Hematopoietic multipotent progenitor cell treated with erythropoietin and hydrocortisone succinate and interleukin-3 and kit ligand, for 17 days (in vitro differentiated cells): ENCODE results near the gene SLFN5.
"Not testable (repeated sequence)": the region's sequence is repeated elsewhere in the genome, so short reads cannot be mapped to it uniquely, and the experiment has no call there.

Experiments
- DNase-seq: peaks from one replicate; pipeline ENCODE4 v3.0.0-alpha.2; 2015; ENCODE audit warnings: low spot score

SLFN5 gene

GRCh38 chr17:35242158-35242804, 591 bp upstream of the SLFN5 start:
- DNase-seq, result peak; percentile 23

GRCh38 chr17:35243561-35244340, 879 bp downstream of the SLFN5 start:
- no peak for DNase-seq

GRCh38 chr17:35244341-35245195, 1.7 kb downstream of the SLFN5 start:
- no peak for DNase-seq

- DNase-seq, result no peak
These were observed 2.3 kb downstream of the SLFN5 start for GRCh38 chr17:35245196-35245486.

- DNase-seq, result no peak
These were observed 9.8 kb downstream of the SLFN5 start for GRCh38 chr17:35252651-35253050.

GRCh38 chr17:35254107-35254773, 11.4 kb downstream of the SLFN5 start:
- no peak for DNase-seq

- DNase-seq, result no peak
These were observed 12.4 kb downstream of the SLFN5 start for GRCh38 chr17:35255316-35255715.

GRCh38 chr17:35256629-35257028, 13.8 kb downstream of the SLFN5 start:
- DNase-seq, result no peak

GRCh38 chr17:35257208-35257659, 14.4 kb downstream of the SLFN5 start:
- DNase-seq, result no peak

GRCh38 chr17:35259001-35259400, 16.1 kb downstream of the SLFN5 start:
- no peak for DNase-seq

- DNase-seq, result no peak
These were observed 22.2 kb downstream of the SLFN5 start for GRCh38 chr17:35265071-35265470.

GRCh38 chr17:35265566-35266141, 22.8 kb downstream of the SLFN5 start:
- DNase-seq, result no peak

- DNase-seq, result not testable (repeated sequence)
These were observed 31.5 kb downstream of the SLFN5 start for GRCh38 chr17:35274167-35275066.

- DNase-seq, result not testable (repeated sequence)
These were observed 35.6 kb downstream of the SLFN5 start for GRCh38 chr17:35278454-35278853.

GRCh38 chr17:35278876-35279275, 36.0 kb downstream of the SLFN5 start:
- not testable (repeated sequence) for DNase-seq

GRCh38 chr17:35283767-35284166, 40.9 kb downstream of the SLFN5 start:
- no peak for DNase-seq

- no peak for DNase-seq
These were observed 42.1 kb downstream of the SLFN5 start for GRCh38 chr17:35284955-35285354.

- no peak for DNase-seq
These were observed 43.4 kb downstream of the SLFN5 start for GRCh38 chr17:35286120-35286781.

- no peak for DNase-seq
These were observed 44.5 kb downstream of the SLFN5 start for GRCh38 chr17:35287286-35287811.

GRCh38 chr17:35289222-35289621, 46.4 kb downstream of the SLFN5 start:
- no peak for DNase-seq
